Fibroblast of lung (primary cell): ENCODE data around the gene PHF20.

ENCODE experiments used
- CTCF ChIP-seq, 2 donors: IDR thresholded peaks in 1 of 2; conservative IDR thresholded peaks in 1 of 2; 1 replicate in 1 of 2; 2 replicates in 1 of 2; pipeline ENCODE4 v1.5.1; 2011 to 2012; ENCODE audit warnings: low read length in 2 of 2, control low read depth in 1 of 2, inconsistent platforms in 1 of 2, low read depth in 1 of 2, mild to moderate bottlenecking in 1 of 2
- EZH2 ChIP-seq: IDR thresholded peaks from 2 replicates; pipeline ENCODE4 v1.5.1; 2012; ENCODE audit warnings: low read length, control low read depth, mild to moderate bottlenecking; ENCODE audit errors: missing control alignments

- TF ChIP-seq CTCF (conservative IDR thresholded peaks at IDR 0.05 in 1 of 2, IDR thresholded peaks at IDR 0.05 in 1 of 2; ENCODE audit: low read depth in 1 of 2, low read length in 2 of 2) (no peak), EZH2 (no peak)
Observed at GRCh38 chr20:35806075-35806474, 34.3 kb downstream of the PHF20 start.
